ENCODE measurements around the gene ENKUR.

GRCh38 chr10:24988831-24989640 lies 26.9 kb downstream of the ENKUR start:
- TF ChIP-seq POLR2A (IDR thresholded peaks at IDR 0.05; ENCODE audit: low read length) = no peak
- no peak for TF ChIP-seq GATA1 (IDR thresholded peaks at IDR 0.05; ENCODE audit: low read depth, low read length)
